GM19328 (cell line): ENCODE results near the gene DQX1.
A peak's percentile ranks its signal among the peaks of the same experiment; 100 is the strongest.

Source experiments
- ATAC-seq: cut with Tn5 transposase; IDR thresholded peaks from one replicate; pipeline ENCODE4 v1.9.1; 2021; ENCODE audit warnings: mild to moderate bottlenecking, moderate library complexity; ENCODE audit not compliant: unreplicated experiment

The DQX1 gene

GRCh38 chr2:74554820-74555531 lies 28.9 kb upstream of the DQX1 start:
- peak; percentile 35 for ATAC-seq

GRCh38 chr2:74553892-74554819 lies 28.1 kb upstream of the DQX1 start, which contains the start of the genes DOK1 and LOXL3:
Gene DOK1, plus strand, starts transcription at chr2:74554720. Its CDS starts 35 bp downstream, at chr2:74554755.
Gene LOXL3, minus strand, starts transcription at chr2:74553942. Its CDS starts 1,308 bp downstream, at chr2:74552634.
- peak; percentile 56 for ATAC-seq

- ATAC-seq, result no peak
These were observed 27.1 kb upstream of the DQX1 start for GRCh38 chr2:74552914-74553811.

GRCh38 chr2:74551942-74552913 lies 26.2 kb upstream of the DQX1 start:
- no peak for ATAC-seq

- no peak for ATAC-seq
These were observed 25.5 kb upstream of the DQX1 start for GRCh38 chr2:74551530-74551929.

GRCh38 chr2:74550231-74550630 lies 24.2 kb upstream of the DQX1 start:
- ATAC-seq, result no peak

- ATAC-seq, result no peak
These were observed 23.1 kb upstream of the DQX1 start for GRCh38 chr2:74548900-74549826.

GRCh38 chr2:74548285-74548899 lies 22.4 kb upstream of the DQX1 start:
- no peak for ATAC-seq

GRCh38 chr2:74546004-74546403 lies 20.0 kb upstream of the DQX1 start:
- no peak for ATAC-seq

- no peak for ATAC-seq
These were observed 18.6 kb upstream of the DQX1 start for GRCh38 chr2:74544634-74545033.

- no peak for ATAC-seq
These were observed 16.9 kb upstream of the DQX1 start for GRCh38 chr2:74542978-74543377.

GRCh38 chr2:74540291-74540690 lies 14.3 kb upstream of the DQX1 start:
- no peak for ATAC-seq

GRCh38 chr2:74538881-74539339 lies 12.9 kb upstream of the DQX1 start:
- no peak for ATAC-seq

- no peak for ATAC-seq
These were observed 11.1 kb upstream of the DQX1 start for GRCh38 chr2:74537140-74537539.

GRCh38 chr2:74536166-74536950 lies 10.3 kb upstream of the DQX1 start:
- no peak for ATAC-seq

- no peak for ATAC-seq
These were observed 9.5 kb upstream of the DQX1 start for GRCh38 chr2:74535440-74535965.

GRCh38 chr2:74534411-74534810 lies 8.4 kb upstream of the DQX1 start:
- ATAC-seq, result no peak
